ENCODE measurements around the gene ECE1.

The ECE1 gene

GRCh38 chr1:21318057-21318713, 27.9 kb upstream of the ECE1 start:
- H3K79me1 ChIP-seq (ENCODE audit: low read depth, low read length) = peaks cover 2% of the 10 kb centered on the region
- no peak overlapping the region for H4K8ac ChIP-seq (ENCODE audit: low read depth, low read length)
- no peak overlapping the region for H3K9ac ChIP-seq (ENCODE audit: low read depth, low read length, poor library complexity)
- DNase-seq (ENCODE audit: low spot score) = no peak
- H2BK15ac ChIP-seq (ENCODE audit: low read length) = peak overlapping the region; percentile 52
- no peak overlapping the region for H3K4me3 ChIP-seq (ENCODE audit: low read length in 2 of 2)
- H3K27ac ChIP-seq (replicated peaks; ENCODE audit: low read length) = no peak overlapping the region
- H4K91ac ChIP-seq (ENCODE audit: low read depth, low read length, poor library complexity) = peak overlapping the region; percentile 26
- H3K9me3 ChIP-seq (replicated peaks in 1 of 2; ENCODE audit: control insufficient read depth in 2 of 2, insufficient read depth in 1 of 2, low read depth in 1 of 2, low read length in 2 of 2) = no peaks in the 10 kb centered on the region
- peak overlapping the region; percentile 34 for H2BK12ac ChIP-seq (ENCODE audit: low read length)
- H2AK5ac ChIP-seq (ENCODE audit: low read depth, low read length) = peak overlapping the region; percentile 70
- H3K4me2 ChIP-seq (ENCODE audit: insufficient read depth, low read length, poor library complexity, severe bottlenecking) = no peak overlapping the region
- peak overlapping the region; percentile 75 for H3K18ac ChIP-seq (ENCODE audit: low read length)
- H2BK120ac ChIP-seq (ENCODE audit: low read depth, low read length) = no peak overlapping the region
- no CpG with 5 or more reads among the region's 13 CpGs for WGBS, 2 donors (ENCODE audit: extremely low coverage in 2 of 2, insufficient read length in 2 of 2, insufficient replicate concordance in 1 of 2)
- no peak overlapping the region for H2AFZ ChIP-seq (ENCODE audit: low read length)
- peak overlapping the region; percentile 28 for H3K23ac ChIP-seq (ENCODE audit: low read depth, low read length, poor library complexity)
- no peaks in the 10 kb centered on the region for H3K27me3 ChIP-seq (ENCODE audit: control insufficient read depth in 3 of 3, insufficient read depth in 3 of 3, low read depth in 1 of 3, low read length in 3 of 3)
- no peaks in the 10 kb centered on the region for H3K36me3 ChIP-seq (replicated peaks in 1 of 2; ENCODE audit: control insufficient read depth in 2 of 2, insufficient read depth in 2 of 2, low read length in 2 of 2)
- H2BK5ac ChIP-seq (ENCODE audit: low read length) = peak overlapping the region; percentile 48
- H3K14ac ChIP-seq (ENCODE audit: low read length) = no peak overlapping the region
- H3K4me1 ChIP-seq (ENCODE audit: control insufficient read depth in 2 of 2, insufficient read depth in 1 of 2, low read depth in 1 of 2, low read length in 2 of 2) = peaks cover 46 to 55% of the 10 kb centered on the region in 2 donors
- H3K4ac ChIP-seq (ENCODE audit: low read length) = peak overlapping the region; percentile 37

DNA sequence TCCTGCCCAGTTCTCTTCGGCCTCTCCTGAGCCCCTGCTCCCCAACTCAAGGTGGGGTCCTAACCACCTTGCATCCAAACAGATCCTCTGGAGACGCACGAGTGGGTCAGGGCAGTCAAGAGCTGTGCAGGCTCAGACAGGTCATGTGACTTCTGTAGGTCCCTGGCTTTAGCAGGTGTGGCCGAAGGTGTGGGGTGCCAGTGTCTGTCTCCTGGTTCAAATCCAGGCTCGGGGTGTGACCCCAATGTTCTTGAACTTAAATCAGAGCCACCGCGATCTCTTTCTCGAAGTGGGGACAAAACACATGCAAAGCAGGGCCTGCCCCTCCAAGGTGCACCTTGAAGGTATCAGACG, 27.4 kb upstream of the ECE1 start:
- H3K9ac ChIP-seq (ENCODE audit: low read depth, low read length, poor library complexity) = peak overlapping the region; percentile 35
- no peak overlapping the region for H3K4ac ChIP-seq (ENCODE audit: low read length)
- H2AFZ ChIP-seq (ENCODE audit: low read length) = no peak overlapping the region
- H2BK12ac ChIP-seq (ENCODE audit: low read length) = peak overlapping the region; percentile 79
- H3K14ac ChIP-seq (ENCODE audit: low read length) = no peak overlapping the region
- H3K4me1 ChIP-seq (ENCODE audit: control insufficient read depth in 2 of 2, insufficient read depth in 1 of 2, low read depth in 1 of 2, low read length in 2 of 2) = peaks cover 45 to 54% of the 10 kb centered on the region in 2 donors
- no CpG with 5 or more reads among the region's 9 CpGs for WGBS, 2 donors (ENCODE audit: extremely low coverage in 2 of 2, insufficient read length in 2 of 2, insufficient replicate concordance in 1 of 2)
- H3K23ac ChIP-seq (ENCODE audit: low read depth, low read length, poor library complexity) = peak overlapping the region; percentile 28
- H2BK5ac ChIP-seq (ENCODE audit: low read length) = peak overlapping the region; percentile 48
- H4K8ac ChIP-seq (ENCODE audit: low read depth, low read length) = no peak overlapping the region
- no peak overlapping the region for H3K4me3 ChIP-seq (ENCODE audit: low read length in 2 of 2)
- peak overlapping the region; percentile 26 for H4K91ac ChIP-seq (ENCODE audit: low read depth, low read length, poor library complexity)
- no peak overlapping the region for H3K27ac ChIP-seq (replicated peaks; ENCODE audit: low read length)
- H3K9me3 ChIP-seq (replicated peaks in 1 of 2; ENCODE audit: control insufficient read depth in 2 of 2, insufficient read depth in 1 of 2, low read depth in 1 of 2, low read length in 2 of 2) = no peaks in the 10 kb centered on the region
- peaks cover 2% of the 10 kb centered on the region for H3K79me1 ChIP-seq (ENCODE audit: low read depth, low read length)
- no peaks in the 10 kb centered on the region for H3K27me3 ChIP-seq (ENCODE audit: control insufficient read depth in 3 of 3, insufficient read depth in 3 of 3, low read depth in 1 of 3, low read length in 3 of 3)
- peak overlapping the region; percentile 47 for H2AK5ac ChIP-seq (ENCODE audit: low read depth, low read length)
- no peaks in the 10 kb centered on the region for H3K36me3 ChIP-seq (replicated peaks in 1 of 2; ENCODE audit: control insufficient read depth in 2 of 2, insufficient read depth in 2 of 2, low read length in 2 of 2)
- peak overlapping the region; percentile 52 for H2BK15ac ChIP-seq (ENCODE audit: low read length)
- H3K4me2 ChIP-seq (ENCODE audit: insufficient read depth, low read length, poor library complexity, severe bottlenecking) = no peak overlapping the region
- peak overlapping the region; percentile 49 for H2BK120ac ChIP-seq (ENCODE audit: low read depth, low read length)
- DNase-seq (ENCODE audit: low spot score) = no peak
- peak overlapping the region; percentile 75 for H3K18ac ChIP-seq (ENCODE audit: low read length)

DNA sequence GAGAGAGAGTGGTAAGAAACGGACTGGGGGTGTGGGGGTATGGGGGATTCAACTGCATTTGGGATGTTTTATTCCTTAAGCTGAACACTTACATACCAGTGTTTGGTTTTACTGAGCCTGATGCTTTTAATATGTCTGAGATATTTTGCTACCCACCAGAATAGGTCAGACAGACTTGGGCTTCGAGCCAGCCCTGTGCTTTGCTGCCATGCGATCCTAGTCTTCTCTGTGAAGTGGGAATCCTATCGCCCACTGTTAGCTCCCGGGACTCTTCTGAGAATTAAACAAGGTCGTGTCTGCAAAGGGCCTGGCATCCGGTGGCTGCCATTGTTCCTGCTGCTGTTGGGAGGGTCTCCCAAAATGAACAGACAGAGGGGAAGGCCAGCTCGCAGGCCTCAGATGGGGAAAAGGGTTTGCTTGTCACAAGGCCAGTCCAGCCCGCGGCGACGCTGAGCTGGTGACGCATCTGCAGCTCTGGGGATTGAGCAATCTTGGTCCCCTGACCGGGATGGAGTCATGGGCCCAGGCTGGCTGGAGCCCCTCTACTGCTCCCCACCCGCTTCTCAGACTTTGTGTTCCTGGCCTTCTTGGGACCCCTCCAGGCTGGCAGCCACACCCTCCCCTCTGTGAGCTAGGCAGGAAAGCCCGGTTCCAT, 26.9 kb upstream of the ECE1 start:
- Histone ChIP-seq H2BK120ac (ENCODE audit: low read depth, low read length) (peak overlapping the region; percentile 49), H3K36me3 (replicated peaks in 1 of 2; ENCODE audit: control insufficient read depth in 2 of 2, insufficient read depth in 2 of 2, low read length in 2 of 2) (no peaks in the 10 kb centered on the region), H3K23ac (ENCODE audit: low read depth, low read length, poor library complexity) (peak overlapping the region; percentile 13), H2BK15ac (ENCODE audit: low read length) (peak overlapping the region; percentile 52), H4K8ac (ENCODE audit: low read depth, low read length) (no peak overlapping the region), H3K27ac (replicated peaks; ENCODE audit: low read length) (no peak overlapping the region), H4K91ac (ENCODE audit: low read depth, low read length, poor library complexity) (no peak overlapping the region), H3K4me1 (ENCODE audit: control insufficient read depth in 2 of 2, insufficient read depth in 1 of 2, low read depth in 1 of 2, low read length in 2 of 2) (peaks cover 40 to 49% of the 10 kb centered on the region in 2 donors), H3K4me2 (ENCODE audit: insufficient read depth, low read length, poor library complexity, severe bottlenecking) (no peak overlapping the region), H2BK5ac (ENCODE audit: low read length) (peak overlapping the region; percentile 48), H3K18ac (ENCODE audit: low read length) (peak overlapping the region; percentile 29), H3K4me3 (ENCODE audit: low read length in 2 of 2) (no peak overlapping the region), H3K79me1 (ENCODE audit: low read depth, low read length) (peaks cover 2% of the 10 kb centered on the region), H3K9me3 (replicated peaks in 1 of 2; ENCODE audit: control insufficient read depth in 2 of 2, insufficient read depth in 1 of 2, low read depth in 1 of 2, low read length in 2 of 2) (no peaks in the 10 kb centered on the region), H2AK5ac (ENCODE audit: low read depth, low read length) (peak overlapping the region; percentile 47), H3K9ac (ENCODE audit: low read depth, low read length, poor library complexity) (peak overlapping the region; percentile 35), H2BK12ac (ENCODE audit: low read length) (no peak overlapping the region), H2AFZ (ENCODE audit: low read length) (no peak overlapping the region), H3K4ac (ENCODE audit: low read length) (no peak overlapping the region), H3K27me3 (ENCODE audit: control insufficient read depth in 3 of 3, insufficient read depth in 3 of 3, low read depth in 1 of 3, low read length in 3 of 3) (no peaks in the 10 kb centered on the region), H3K14ac (ENCODE audit: low read length) (no peak overlapping the region)
- WGBS, 2 donors (ENCODE audit: extremely low coverage in 2 of 2, insufficient read length in 2 of 2, insufficient replicate concordance in 1 of 2) = no CpG with 5 or more reads among the region's 16 CpGs
- DNase-seq (ENCODE audit: low spot score) = no peak

DNA sequence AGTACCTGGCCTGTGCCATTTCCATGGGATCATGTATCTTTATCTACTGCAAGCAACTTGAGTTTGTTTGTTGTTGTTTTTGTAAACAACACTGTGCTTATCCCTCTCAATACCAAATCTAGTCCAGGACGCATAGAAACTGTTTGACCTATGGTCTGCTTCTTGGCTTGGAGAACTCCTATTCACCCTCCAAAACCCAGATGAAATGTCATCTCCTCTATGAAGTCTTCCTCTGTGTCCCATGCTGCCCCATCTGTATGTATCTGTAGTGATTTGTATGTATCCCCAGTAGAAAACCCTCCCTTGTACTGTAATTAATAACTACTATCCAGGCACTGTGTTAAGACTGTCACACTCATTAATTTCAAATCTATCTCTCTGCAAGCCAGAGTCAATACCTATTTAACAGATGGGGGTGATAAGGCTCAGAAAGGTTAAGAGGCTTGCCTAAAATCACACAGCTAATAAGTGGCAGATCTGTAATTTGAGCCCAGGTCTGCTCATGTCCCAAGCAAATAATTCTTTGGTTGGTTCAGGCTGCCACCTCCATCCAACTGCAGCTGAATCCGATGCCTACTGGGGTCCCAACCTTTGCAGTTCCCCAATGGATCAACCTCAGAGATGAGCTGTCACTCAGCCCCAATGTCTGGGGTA, 24.6 kb upstream of the ECE1 start:
- WGBS, 2 donors (ENCODE audit: extremely low coverage in 2 of 2, insufficient read length in 2 of 2, insufficient replicate concordance in 1 of 2) = no CpG with 5 or more reads among the region's 2 CpGs
- no peak overlapping the region for H3K18ac ChIP-seq (ENCODE audit: low read length)
- H2BK15ac ChIP-seq (ENCODE audit: low read length) = no peak overlapping the region
- no peak overlapping the region for H3K14ac ChIP-seq (ENCODE audit: low read length)
- H2BK120ac ChIP-seq (ENCODE audit: low read depth, low read length) = no peak overlapping the region
- H3K4ac ChIP-seq (ENCODE audit: low read length) = peak overlapping the region; percentile 60
- H3K9ac ChIP-seq (ENCODE audit: low read depth, low read length, poor library complexity) = no peak overlapping the region
- H2AFZ ChIP-seq (ENCODE audit: low read length) = no peak overlapping the region
- H3K4me2 ChIP-seq (ENCODE audit: insufficient read depth, low read length, poor library complexity, severe bottlenecking) = no peak overlapping the region
- peaks cover 0 to 2% of the 10 kb centered on the region in 2 donors for H3K9me3 ChIP-seq (replicated peaks in 1 of 2; ENCODE audit: control insufficient read depth in 2 of 2, insufficient read depth in 1 of 2, low read depth in 1 of 2, low read length in 2 of 2)
- H3K27me3 ChIP-seq (ENCODE audit: control insufficient read depth in 3 of 3, insufficient read depth in 3 of 3, low read depth in 1 of 3, low read length in 3 of 3) = no peaks in the 10 kb centered on the region
- H2BK5ac ChIP-seq (ENCODE audit: low read length) = no peak overlapping the region
- peak overlapping the region; percentile 86 for H2BK12ac ChIP-seq (ENCODE audit: low read length)
- no peak for DNase-seq (ENCODE audit: low spot score)
- no peak overlapping the region for H3K4me3 ChIP-seq (ENCODE audit: low read length in 2 of 2)
- H4K91ac ChIP-seq (ENCODE audit: low read depth, low read length, poor library complexity) = no peak overlapping the region
- no peak overlapping the region for H3K23ac ChIP-seq (ENCODE audit: low read depth, low read length, poor library complexity)
- no peak overlapping the region for H4K8ac ChIP-seq (ENCODE audit: low read depth, low read length)
- peaks cover 41 to 43% of the 10 kb centered on the region in 2 donors for H3K4me1 ChIP-seq (ENCODE audit: control insufficient read depth in 2 of 2, insufficient read depth in 1 of 2, low read depth in 1 of 2, low read length in 2 of 2)
- H3K27ac ChIP-seq (replicated peaks; ENCODE audit: low read length) = no peak overlapping the region
- H3K79me1 ChIP-seq (ENCODE audit: low read depth, low read length) = peaks cover 2% of the 10 kb centered on the region
- H2AK5ac ChIP-seq (ENCODE audit: low read depth, low read length) = peak overlapping the region; percentile 77
- no peaks in the 10 kb centered on the region for H3K36me3 ChIP-seq (replicated peaks in 1 of 2; ENCODE audit: control insufficient read depth in 2 of 2, insufficient read depth in 2 of 2, low read length in 2 of 2)

Measured in neuronal stem cell (in vitro differentiated cells).